Prostate gland (tissue), 2 donors: ENCODE measurements around the gene PRR15L.

Experiments
- CTCF ChIP-seq, 4 experiments: fragments of 200-600 bp in 2 of 4; fragments of 450-650 bp in 2 of 4; sonication (generic) in 2 of 4; IDR thresholded peaks; 1 replicate in 3 of 4; 2 replicates in 1 of 4; pipeline ENCODE4 v1.5.1; 2016 to 2019; ENCODE audit warnings: antibody characterized with exemption in 4 of 4, mild to moderate bottlenecking in 2 of 4, moderate library complexity in 2 of 4
- POLR2AphosphoS5 ChIP-seq: sonication (generic); formaldehyde crosslinking; IDR thresholded peaks from one replicate; pipeline ENCODE4 v1.6.1; 2017; ENCODE audit warnings: antibody characterized with exemption

DNA sequence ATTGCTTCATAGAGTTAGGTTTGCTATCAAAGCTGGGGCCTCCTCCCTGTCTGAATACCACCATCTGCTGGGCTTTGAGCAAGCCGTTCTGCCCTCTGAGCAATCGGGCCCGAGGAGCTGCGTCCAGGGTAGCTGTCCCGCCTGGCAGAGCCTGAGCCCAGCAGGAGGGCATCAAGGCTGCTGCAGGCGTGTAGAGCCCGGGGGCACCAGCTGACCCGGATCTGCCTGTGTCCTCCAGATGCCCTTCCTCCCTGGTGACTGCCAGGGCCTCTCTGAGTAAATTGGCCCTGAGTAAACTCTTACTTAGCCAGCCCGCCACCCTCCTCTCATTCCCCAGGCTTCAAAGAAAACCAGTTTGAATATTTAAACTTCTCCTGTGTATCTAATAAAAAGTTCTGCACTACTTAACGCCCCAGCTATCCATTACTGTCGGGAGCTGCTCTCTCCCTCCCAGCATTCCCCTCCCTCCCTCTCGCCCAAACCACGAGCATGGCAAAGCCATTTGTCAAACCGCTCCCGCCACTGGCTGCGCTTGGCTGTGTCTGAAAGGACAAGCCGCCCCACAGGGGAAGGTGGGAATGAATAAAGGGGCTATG lies 29.7 kb upstream of the PRR15L start:
- TF ChIP-seq POLR2AphosphoS5 (peak; percentile 70), CTCF (IDR thresholded peaks at IDR 0.05) (no peak)
